Loucy (cell line): ENCODE data around the gene MFSD8.

Experiments used
- CTCF ChIP-seq: fragments of 200-600 bp; sonication (generic); conservative IDR thresholded peaks from 2 replicates; pipeline ENCODE4 v1.5.1; 2014; ENCODE audit warnings: mild to moderate bottlenecking, antibody characterized with exemption, low read length
- EZH2phosphoT487 ChIP-seq: fragments of 200-600 bp; IDR thresholded peaks from 2 replicates; pipeline ENCODE4 v1.6.1; 2018; ENCODE audit warnings: antibody characterized with exemption, mild to moderate bottlenecking, moderate library complexity, borderline replicate concordance

GRCh38 chr4:127922226-127922625, 42.7 kb downstream of the MFSD8 start:
- TF ChIP-seq CTCF (no peak), EZH2phosphoT487 (no peak)
